Measurements from ENCODE around the gene TRIM24. TPM values are rescaled to one million over a fixed set of nuclear protein-coding genes. Genes with fewer than 3 reads are reported as not detected.

TRIM24 gene
- total and polyA plus RNA-seq, 8 donors = 22.4 to 81.2 (median 69.9) TPM

DNA sequence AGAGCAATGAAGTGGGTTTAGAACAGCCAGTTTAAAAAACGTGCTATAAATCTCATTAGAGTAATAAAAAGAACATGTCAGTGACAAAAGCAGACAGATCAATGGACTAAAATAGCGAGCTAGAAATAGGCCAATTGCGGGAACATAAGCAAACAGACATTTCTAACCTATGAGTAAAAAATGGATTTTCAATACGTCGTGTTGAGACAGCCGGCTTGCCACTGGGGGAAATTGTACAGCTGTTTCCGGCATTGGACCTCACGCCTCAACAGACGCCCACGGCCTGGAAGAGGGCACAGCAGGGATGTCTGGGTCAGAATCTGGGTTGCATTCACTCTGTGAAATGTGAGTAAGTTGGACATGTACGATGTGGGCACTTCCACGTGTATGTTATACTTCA lies 148.2 kb downstream of the TRIM24 start:
- no peak overlapping the region for H3K27ac ChIP-seq
- TF ChIP-seq, protein P1, sequence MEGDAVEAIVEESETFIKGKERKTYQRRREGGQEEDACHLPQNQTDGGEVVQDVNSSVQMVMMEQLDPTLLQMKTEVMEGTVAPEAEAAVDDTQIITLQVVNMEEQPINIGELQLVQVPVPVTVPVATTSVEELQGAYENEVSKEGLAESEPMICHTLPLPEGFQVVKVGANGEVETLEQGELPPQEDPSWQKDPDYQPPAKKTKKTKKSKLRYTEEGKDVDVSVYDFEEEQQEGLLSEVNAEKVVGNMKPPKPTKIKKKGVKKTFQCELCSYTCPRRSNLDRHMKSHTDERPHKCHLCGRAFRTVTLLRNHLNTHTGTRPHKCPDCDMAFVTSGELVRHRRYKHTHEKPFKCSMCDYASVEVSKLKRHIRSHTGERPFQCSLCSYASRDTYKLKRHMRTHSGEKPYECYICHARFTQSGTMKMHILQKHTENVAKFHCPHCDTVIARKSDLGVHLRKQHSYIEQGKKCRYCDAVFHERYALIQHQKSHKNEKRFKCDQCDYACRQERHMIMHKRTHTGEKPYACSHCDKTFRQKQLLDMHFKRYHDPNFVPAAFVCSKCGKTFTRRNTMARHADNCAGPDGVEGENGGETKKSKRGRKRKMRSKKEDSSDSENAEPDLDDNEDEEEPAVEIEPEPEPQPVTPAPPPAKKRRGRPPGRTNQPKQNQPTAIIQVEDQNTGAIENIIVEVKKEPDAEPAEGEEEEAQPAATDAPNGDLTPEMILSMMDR (IDR thresholded peaks at IDR 0.05) = no peak
- ATAC-seq (no peak), DNase-seq (no peak)
- intact Hi-C loops (cut with DNase I) = no loop called here
- H3K9me3 ChIP-seq = no peaks in the 10 kb centered on the region
- no peaks in the 10 kb centered on the region for H3K36me3 ChIP-seq
- H3K4me3 ChIP-seq = no peak overlapping the region
- no peaks in the 10 kb centered on the region for H3K4me1 ChIP-seq
- no peaks in the 10 kb centered on the region for H3K27me3 ChIP-seq

DNA sequence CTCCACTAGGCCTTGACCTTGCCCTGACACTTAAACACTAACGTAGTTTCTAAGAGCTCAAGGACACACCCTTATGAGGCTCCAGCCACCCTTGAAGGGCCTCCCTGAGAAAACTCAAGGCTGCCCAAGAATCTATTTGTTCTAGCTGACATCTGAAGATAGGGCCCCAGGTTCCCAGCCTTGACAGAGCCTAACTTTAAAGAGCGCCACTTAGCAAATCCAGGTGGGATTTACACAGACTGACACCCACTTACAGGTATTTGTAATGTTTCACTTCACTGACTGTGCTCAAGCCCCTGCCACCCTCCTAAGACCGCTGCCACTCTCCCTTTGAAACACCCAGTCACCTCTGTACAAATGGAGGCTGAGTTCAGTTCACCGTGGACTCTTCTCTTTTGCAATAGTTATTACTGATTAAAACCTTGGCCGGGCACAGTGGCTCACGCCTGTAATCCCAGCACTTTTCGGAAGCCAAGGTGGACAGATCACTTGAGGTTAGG lies 150.7 kb downstream of the TRIM24 start:
- Histone ChIP-seq H3K27me3 (no peaks in the 10 kb centered on the region), H3K4me1 (no peaks in the 10 kb centered on the region), H3K36me3 (no peaks in the 10 kb centered on the region), H3K9me3 (no peaks in the 10 kb centered on the region), H3K27ac (no peak overlapping the region), H3K4me3 (no peak overlapping the region)
- TF ChIP-seq, protein P1 (IDR thresholded peaks at IDR 0.05) = no peak
- intact Hi-C loops (cut with DNase I) = no loop called here
- ATAC-seq (peak; percentile 96), DNase-seq (peak in 3 of 4 donors; percentile 15 to 47 (median 45))

DNA sequence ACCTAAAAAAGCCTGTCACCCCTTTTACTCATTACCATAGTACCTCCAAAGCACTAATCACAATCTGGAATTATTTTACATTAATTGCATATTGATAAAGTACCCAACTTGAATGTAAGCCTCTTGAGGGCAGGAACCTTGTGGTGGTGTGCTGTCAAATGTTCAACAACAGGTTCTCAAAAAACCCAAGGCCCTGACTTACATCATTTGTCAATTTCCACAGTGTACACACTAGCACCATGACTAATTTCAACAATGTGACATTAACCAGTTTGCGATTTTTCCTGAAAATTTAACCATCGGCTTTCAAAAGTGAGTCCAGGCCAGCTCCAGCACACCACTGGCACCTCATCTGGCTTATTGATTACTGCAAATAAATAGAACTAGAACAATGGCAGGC lies 153.6 kb downstream of the TRIM24 start:
- Histone ChIP-seq H3K4me1 (no peaks in the 10 kb centered on the region), H3K27me3 (no peaks in the 10 kb centered on the region), H3K36me3 (no peaks in the 10 kb centered on the region), H3K27ac (no peak overlapping the region), H3K9me3 (no peaks in the 10 kb centered on the region), H3K4me3 (no peak overlapping the region)
- no peak for ATAC-seq
- TF ChIP-seq, protein P1 (IDR thresholded peaks at IDR 0.05) = no peak
- intact Hi-C loops (cut with DNase I) = no loop called here
- DNase-seq = no peak

DNA sequence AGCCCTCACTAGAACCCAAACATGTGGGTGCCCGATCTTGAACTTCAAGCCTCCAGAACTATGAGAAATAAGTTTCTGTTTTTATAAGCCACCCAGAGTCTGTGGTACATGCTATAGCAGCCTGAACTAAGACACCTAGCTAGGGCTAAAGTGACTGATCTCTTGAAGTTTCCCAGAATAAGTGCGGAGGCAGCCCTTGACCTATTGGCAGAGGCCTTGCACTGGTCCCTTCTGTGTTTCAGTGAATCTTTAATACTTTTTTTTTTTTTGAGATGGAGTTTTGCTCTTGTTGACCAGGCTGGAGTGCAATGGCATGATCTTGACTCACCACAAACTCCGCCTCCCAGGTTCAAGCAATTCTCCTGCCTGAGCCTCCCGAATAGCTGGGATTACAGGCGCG lies 156.0 kb downstream of the TRIM24 start:
- no peaks in the 10 kb centered on the region for H3K27me3 ChIP-seq
- DNase-seq = no peak
- ATAC-seq = no peak
- TF ChIP-seq, protein P1 (IDR thresholded peaks at IDR 0.05) = no peak
- no peaks in the 10 kb centered on the region for H3K9me3 ChIP-seq
- no peaks in the 10 kb centered on the region for H3K36me3 ChIP-seq
- no peak overlapping the region for H3K4me3 ChIP-seq
- no peaks in the 10 kb centered on the region for H3K4me1 ChIP-seq
- intact Hi-C loops (cut with DNase I) = no loop called here
- no peak overlapping the region for H3K27ac ChIP-seq

DNA sequence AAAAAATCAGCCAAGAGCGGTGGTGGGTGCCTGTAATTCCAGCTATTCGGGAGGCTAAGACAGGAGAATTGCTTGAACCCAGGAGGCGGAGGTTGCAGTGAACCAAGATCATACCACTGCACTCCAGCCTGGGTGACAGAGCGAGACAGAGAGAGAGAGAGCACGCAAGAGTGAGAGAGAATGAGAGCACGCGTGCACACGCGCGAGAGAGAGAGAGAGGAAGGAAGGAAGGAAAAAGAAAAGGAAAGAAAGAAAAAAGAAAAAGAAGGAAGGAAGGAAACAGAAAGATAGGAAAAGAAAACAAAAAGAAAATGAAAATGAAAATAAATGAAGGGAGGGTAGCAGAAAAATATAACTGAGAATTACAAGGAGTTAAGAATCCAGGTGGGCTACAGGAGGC lies 158.4 kb downstream of the TRIM24 start:
- TF ChIP-seq, protein P1 (IDR thresholded peaks at IDR 0.05) = no peak
- no peak overlapping the region for H3K4me3 ChIP-seq
- H3K4me1 ChIP-seq = no peaks in the 10 kb centered on the region
- H3K27ac ChIP-seq = no peak overlapping the region
- no peaks in the 10 kb centered on the region for H3K36me3 ChIP-seq
- no peaks in the 10 kb centered on the region for H3K9me3 ChIP-seq
- DNase-seq (no peak), ATAC-seq (no peak)
- intact Hi-C loops (cut with DNase I) = no loop called here
- H3K27me3 ChIP-seq = no peaks in the 10 kb centered on the region

Measured in left lung (tissue), 10 donors.